ENCODE results near the gene SMPDL3A.

- no peak for TF ChIP-seq TAF1 (CRISPR knock-in tag; IDR thresholded peaks at IDR 0.05)
- no peak for TF ChIP-seq CTCF (CRISPR knock-in tag; IDR thresholded peaks at IDR 0.05)
- no peak for TF ChIP-seq POLR2A (IDR thresholded peaks at IDR 0.05; ENCODE audit: insufficient read depth in 1 of 2, low read depth in 2 of 2, low read length in 2 of 2)
- TF ChIP-seq POLR2AphosphoS5 (IDR thresholded peaks at IDR 0.05; ENCODE audit: low read depth, low read length) = no peak
- no peak for TF ChIP-seq ZNF547 (CRISPR knock-in tag; IDR thresholded peaks at IDR 0.05)
- no peak for TF ChIP-seq SMYD3 (CRISPR knock-in tag; IDR thresholded peaks at IDR 0.05)
- TF ChIP-seq FOSL2 (CRISPR knock-in tag; IDR thresholded peaks at IDR 0.05) = no peak
- no peak for TF ChIP-seq SYNCRIP (IDR thresholded peaks at IDR 0.05; ENCODE audit: insufficient read depth, low read depth, low read length)
- TF ChIP-seq NFIC (IDR thresholded peaks at IDR 0.05; ENCODE audit: low read length) = no peak
Measured at GRCh38 chr6:122797537-122797936, 8.5 kb downstream of the SMPDL3A start.
